H9 (cell line): ENCODE data around the gene TH. TPM values are rescaled to one million over a fixed set of nuclear protein-coding genes. Genes with fewer than 3 reads are reported as not detected.

ENCODE experiments used
- DNase-seq: peaks from one replicate; pipeline ENCODE4 v3.0.0-alpha.2; 2017
- H2AFZ ChIP-seq: one replicate; pipeline ENCODE4 v1.6.1; 2013; ENCODE audit warnings: mild to moderate bottlenecking, low read length, control low read depth, moderate library complexity
- H2AK5ac ChIP-seq: 2 replicates; pipeline ENCODE4 v1.6.1; 2013; ENCODE audit warnings: low read length, control low read depth, mixed read lengths; ENCODE audit not compliant: insufficient read length
- H2BK120ac ChIP-seq: one replicate; pipeline ENCODE4 v1.6.1; 2013; ENCODE audit warnings: low read depth, mild to moderate bottlenecking, low read length, control low read depth, inconsistent platforms; ENCODE audit not compliant: poor library complexity, severe bottlenecking
- H2BK12ac ChIP-seq: 2 replicates; pipeline ENCODE4 v1.6.1; 2013; ENCODE audit warnings: low read length, control low read depth, mixed read lengths, low read depth; ENCODE audit not compliant: insufficient read length
- H2BK15ac ChIP-seq: 2 replicates; pipeline ENCODE4 v1.6.1; 2013; ENCODE audit warnings: low read depth, low read length, control low read depth
- H2BK20ac ChIP-seq: one replicate; pipeline ENCODE4 v1.6.1; 2013; ENCODE audit warnings: low read depth, mild to moderate bottlenecking, low read length, control low read depth, inconsistent platforms; ENCODE audit not compliant: poor library complexity, severe bottlenecking
- H2BK5ac ChIP-seq: 2 replicates; pipeline ENCODE4 v1.6.1; 2013; ENCODE audit warnings: low read length, control low read depth, mixed read lengths; ENCODE audit not compliant: insufficient read length
- H3K14ac ChIP-seq: 2 replicates; pipeline ENCODE4 v1.6.1; 2013; ENCODE audit warnings: low read length, control low read depth; ENCODE audit not compliant: insufficient read depth
- H3K18ac ChIP-seq: 2 replicates; pipeline ENCODE4 v1.6.1; 2013; ENCODE audit warnings: low read depth, mild to moderate bottlenecking, mixed read lengths, low read length, control low read depth; ENCODE audit not compliant: insufficient read length
- H3K23ac ChIP-seq: 2 replicates; pipeline ENCODE4 v1.6.1; 2013; ENCODE audit warnings: low read length, control low read depth, mixed read lengths, low read depth; ENCODE audit not compliant: insufficient read length
- H3K23me2 ChIP-seq: 2 replicates; pipeline ENCODE4 v1.6.1; 2013; ENCODE audit warnings: low read depth, mild to moderate bottlenecking, mixed read lengths, low read length, control low read depth; ENCODE audit not compliant: insufficient read length, poor library complexity, severe bottlenecking
- H3K27ac ChIP-seq: 2 replicates; pipeline ENCODE4 v1.5.1; 2013; ENCODE audit warnings: low read length, control low read depth, mixed read lengths, low read depth; ENCODE audit not compliant: insufficient read length
- H3K27me3 ChIP-seq: 2 replicates; pipeline ENCODE4 v1.6.1; 2013; ENCODE audit warnings: low read length, control low read depth, inconsistent platforms; ENCODE audit not compliant: insufficient read depth
- H3K4ac ChIP-seq: 2 replicates; pipeline ENCODE4 v1.6.1; 2013; ENCODE audit warnings: low read depth, mild to moderate bottlenecking, control low read depth, inconsistent platforms, low read length, moderate library complexity
- H3K4me1 ChIP-seq: 2 replicates; pipeline ENCODE4 v1.6.1; 2013; ENCODE audit warnings: low read length, control low read depth, inconsistent platforms; ENCODE audit not compliant: insufficient read depth
- H3K4me2 ChIP-seq: 2 replicates; pipeline ENCODE4 v1.6.1; 2013; ENCODE audit warnings: low read length, control low read depth, mixed read lengths; ENCODE audit not compliant: insufficient read length, insufficient read depth
- H3K56ac ChIP-seq: 2 replicates; pipeline ENCODE4 v1.6.1; 2013; ENCODE audit warnings: low read depth, mild to moderate bottlenecking, mixed read lengths, low read length, control low read depth; ENCODE audit not compliant: insufficient read length
- H3K79me1 ChIP-seq: 2 replicates; pipeline ENCODE4 v1.6.1; 2013; ENCODE audit warnings: low read depth, mild to moderate bottlenecking, moderate library complexity, low read length, control low read depth, inconsistent platforms; ENCODE audit not compliant: insufficient read depth, poor library complexity, severe bottlenecking
- H3K79me2 ChIP-seq: 2 replicates; pipeline ENCODE4 v1.6.1; 2013; ENCODE audit warnings: low read length, control low read depth, inconsistent platforms; ENCODE audit not compliant: insufficient read depth
- H3K9ac ChIP-seq: 2 replicates; pipeline ENCODE4 v1.6.1; 2013; ENCODE audit warnings: low read length, control low read depth, mixed read lengths; ENCODE audit not compliant: insufficient read length; ENCODE audit errors: extremely low read depth
- H3K9me3 ChIP-seq: one replicate; pipeline ENCODE4 v1.6.1; 2013; ENCODE audit warnings: low read depth, low read length, inconsistent platforms; ENCODE audit not compliant: control insufficient read depth
- H3T11ph ChIP-seq: one replicate; pipeline ENCODE4 v1.6.1; 2013; ENCODE audit warnings: mild to moderate bottlenecking, low read length, control low read depth, inconsistent platforms
- H4K20me1 ChIP-seq: one replicate; pipeline ENCODE4 v1.6.1; 2013; ENCODE audit not compliant: control insufficient read depth, insufficient read length, insufficient read depth
- H4K5ac ChIP-seq: 2 replicates; pipeline ENCODE4 v1.6.1; 2013; ENCODE audit warnings: low read depth, mild to moderate bottlenecking, mixed read lengths, low read length, control low read depth; ENCODE audit not compliant: insufficient read length
- H4K8ac ChIP-seq: replicated peaks from 2 replicates; pipeline ENCODE4 v1.6.1; 2013; ENCODE audit warnings: low read length, control low read depth, mixed read lengths, low read depth; ENCODE audit not compliant: insufficient read length
- H4K91ac ChIP-seq: 2 replicates; pipeline ENCODE4 v1.6.1; 2013; ENCODE audit warnings: low read depth, mild to moderate bottlenecking, moderate library complexity, mixed read lengths, low read length, control low read depth; ENCODE audit not compliant: insufficient read length
- H3K27ac Mint-ChIP-seq, 3 experiments: 2 replicates in 2 of 3; 3 replicates in 1 of 3; pipeline ENCODE4 v1.8.0; 2020 to 2021; ENCODE audit warnings: mixed read lengths in 3 of 3, mild to moderate bottlenecking in 1 of 3, moderate library complexity in 1 of 3
- H3K27me3 Mint-ChIP-seq: 2 replicates; pipeline ENCODE4 v1.8.0; 2021; ENCODE audit warnings: low read depth, mild to moderate bottlenecking, moderate library complexity, mixed read lengths
- H3K36me3 Mint-ChIP-seq, 3 experiments: 2 replicates in 2 of 3; 3 replicates in 1 of 3; pipeline ENCODE4 v1.8.0; 2020 to 2021; ENCODE audit warnings: low read depth in 3 of 3, mixed read lengths in 3 of 3; ENCODE audit not compliant: insufficient read depth in 1 of 3
- H3K4me1 Mint-ChIP-seq, 2 experiments: 2 replicates each; pipeline ENCODE4 v1.8.0; 2020; ENCODE audit warnings: mixed read lengths in 2 of 2
- H3K4me3 Mint-ChIP-seq, 2 experiments: 2 replicates in 1 of 2; 3 replicates in 1 of 2; pipeline ENCODE4 v1.8.0; 2020 to 2021; ENCODE audit warnings: mild to moderate bottlenecking in 2 of 2, mixed read lengths in 2 of 2, moderate library complexity in 1 of 2
- H3K9me3 Mint-ChIP-seq, 2 experiments: 2 replicates in 1 of 2; 3 replicates in 1 of 2; pipeline ENCODE4 v1.8.0; 2020; ENCODE audit warnings: mild to moderate bottlenecking in 2 of 2, mixed read lengths in 2 of 2, moderate library complexity in 1 of 2
- CTCF ChIP-seq: fragments of 200-600 bp; sonication (generic); conservative IDR thresholded peaks from 3 replicates; pipeline ENCODE4 v1.8.0; 2021; ENCODE audit warnings: antibody characterized with exemption, mild to moderate bottlenecking
- WGBS: extraction: QIAGEN DNeasy Blood & Tissue Kit; methylation state at CpG from one replicate; pipeline ENCODE4 v1.1.7; 2013; ENCODE audit warnings: missing lambda C conversion rate, low lambda C conversion rate, mixed read lengths; ENCODE audit not compliant: insufficient read length; ENCODE audit errors: extremely low coverage; 5-methylcytosine and 5-hydroxymethylcytosine counted together
- total RNA-seq: library from RNA; stranded (reverse); gene quantifications from 2 replicates; pipeline ENCODE4 v1.2.1, GENCODE V29; 2021

TH gene
- total RNA-seq, 1 experiment from 2014 or later: not detected

- H3K4me2 ChIP-seq: no peak overlapping the region
- no peak overlapping the region for H4K5ac ChIP-seq
- no peak overlapping the region for H3K4me3 Mint-ChIP-seq
- H3K27me3 ChIP-seq: no peaks in the 10 kb centered on the region; the same call in 1 of the 2 replicates
- no peak overlapping the region; the same call in 1 of the 2 replicates for H3K14ac ChIP-seq
- H3K4me1 ChIP-seq: no peaks in the 10 kb centered on the region
- DNase-seq: no peak
- no peak for TF ChIP-seq CTCF
- H3K27ac ChIP-seq: no peak overlapping the region
- H2AFZ ChIP-seq: no peak overlapping the region
- H2BK20ac ChIP-seq: no peak overlapping the region
- H3K79me1 ChIP-seq: no peaks in the 10 kb centered on the region
- no peak overlapping the region for H2AK5ac ChIP-seq
- no peak overlapping the region for H2BK15ac ChIP-seq
- H3K27me3 Mint-ChIP-seq: peaks cover 32% of the 10 kb centered on the region
- no peaks in the 10 kb centered on the region for H3K9me3 ChIP-seq
- H3K79me2 ChIP-seq: no peaks in the 10 kb centered on the region
- H2BK5ac ChIP-seq: no peak overlapping the region
- H4K8ac ChIP-seq: no peak overlapping the region
- H3K9me3 Mint-ChIP-seq: peaks cover 0 to 2% of the 10 kb centered on the region in 2 experiments; a peak in 2 of 5 replicates
- H3K23me2 ChIP-seq: no peaks in the 10 kb centered on the region
- H4K20me1 ChIP-seq: no peaks in the 10 kb centered on the region
- no peak overlapping the region for H2BK12ac ChIP-seq
- H3K4me1 Mint-ChIP-seq: no peaks in the 10 kb centered on the region
- no CpG with 5 or more reads among the region's 11 CpGs for WGBS
- no peak overlapping the region for H3K4ac ChIP-seq
- no peak overlapping the region for H3K18ac ChIP-seq
- no peak overlapping the region for H3T11ph ChIP-seq
- H3K36me3 Mint-ChIP-seq: no peaks in the 10 kb centered on the region
- H2BK120ac ChIP-seq: no peak overlapping the region
- no peak overlapping the region for H3K56ac ChIP-seq
- H4K91ac ChIP-seq: no peak overlapping the region
- no peak overlapping the region for H3K9ac ChIP-seq
- H3K23ac ChIP-seq: no peak overlapping the region
- H3K27ac Mint-ChIP-seq: no peak overlapping the region
These were observed 9.3 kb upstream of the TH start for GRCh38 chr11:2180789-2181370.
